Type B pancreatic cell (in vitro differentiated cells): ENCODE results near the gene IRGQ. TPM values are rescaled to one million over a fixed set of nuclear protein-coding genes. Genes with fewer than 3 reads are reported as not detected.

ENCODE experiments used
- DNase-seq: peaks from one replicate; pipeline ENCODE4 v3.0.0; 2021; ENCODE audit warnings: mixed read lengths; ENCODE audit not compliant: unreplicated experiment; ENCODE audit errors: extremely low spot score
- H3K27ac Mint-ChIP-seq: 2 replicates; pipeline ENCODE4 v1.8.0; 2021; ENCODE audit warnings: mild to moderate bottlenecking, mixed read lengths
- H3K27me3 Mint-ChIP-seq: 2 replicates; pipeline ENCODE4 v1.8.0; 2021; ENCODE audit warnings: mixed read lengths
- H3K36me3 Mint-ChIP-seq: 2 replicates; pipeline ENCODE4 v1.8.0; 2021; ENCODE audit warnings: mixed read lengths
- H3K4me1 Mint-ChIP-seq: one replicate; pipeline ENCODE4 v1.8.0; 2021; ENCODE audit warnings: mixed read lengths; ENCODE audit not compliant: unreplicated experiment
- H3K4me3 Mint-ChIP-seq: 2 replicates; pipeline ENCODE4 v1.8.0; 2021; ENCODE audit warnings: mild to moderate bottlenecking, mixed read lengths
- H3K9me3 Mint-ChIP-seq: 2 replicates; pipeline ENCODE4 v1.8.0; 2021; ENCODE audit warnings: mixed read lengths
- CTCF ChIP-seq: fragments of 200-600 bp; sonication (generic); conservative IDR thresholded peaks from 2 replicates; pipeline ENCODE4 v1.5.0; 2021; ENCODE audit warnings: antibody characterized with exemption, mild to moderate bottlenecking
- total RNA-seq: library from RNA; stranded (reverse); gene quantifications from 2 replicates; pipeline ENCODE4 v1.2.1, GENCODE V29; 2021; ENCODE audit warnings: low replicate concordance

IRGQ gene
- total RNA-seq, 1 donor from 2014 or later: 41.5 TPM

GRCh38 chr19:43569657-43570056 is 26.3 kb downstream of the IRGQ start:
- Mint-ChIP-seq H3K4me1 (peaks cover 15% of the 10 kb centered on the region), H3K4me3 (no peak overlapping the region), H3K9me3 (no peaks in the 10 kb centered on the region), H3K36me3 (peaks cover 9% of the 10 kb centered on the region), H3K27ac (peak overlapping the region; percentile 43), H3K27me3 (no peaks in the 10 kb centered on the region)
- no peak for TF ChIP-seq CTCF
- DNase-seq: no peak

GRCh38 chr19:43564800-43565199 is 31.1 kb downstream of the IRGQ start:
- Mint-ChIP-seq H3K4me1 (peaks cover 2% of the 10 kb centered on the region), H3K4me3 (no peak overlapping the region), H3K27me3 (no peaks in the 10 kb centered on the region), H3K36me3 (peaks cover 13% of the 10 kb centered on the region), H3K27ac (no peak overlapping the region), H3K9me3 (no peaks in the 10 kb centered on the region)
- no peak for DNase-seq
- no peak for TF ChIP-seq CTCF

- H3K4me1 Mint-ChIP-seq: no peaks in the 10 kb centered on the region
- peaks cover 12% of the 10 kb centered on the region for H3K36me3 Mint-ChIP-seq
- H3K4me3 Mint-ChIP-seq: no peak overlapping the region
- no peaks in the 10 kb centered on the region for H3K27me3 Mint-ChIP-seq
- DNase-seq: no peak
- H3K27ac Mint-ChIP-seq: no peak overlapping the region
- no peaks in the 10 kb centered on the region for H3K9me3 Mint-ChIP-seq
- no peak for TF ChIP-seq CTCF
Observed at GRCh38 chr19:43563816-43564457, 32.0 kb downstream of the IRGQ start.

- no peak for DNase-seq
- H3K9me3 Mint-ChIP-seq: no peaks in the 10 kb centered on the region
- no peaks in the 10 kb centered on the region for H3K27me3 Mint-ChIP-seq
Observed at GRCh38 chr19:43562698-43563241, 33.2 kb downstream of the IRGQ start.

GRCh38 chr19:43562226-43562697 is 33.7 kb downstream of the IRGQ start:
- Mint-ChIP-seq H3K36me3 (peaks cover 12% of the 10 kb centered on the region), H3K27me3 (no peaks in the 10 kb centered on the region), H3K4me3 (no peak overlapping the region), H3K27ac (no peak overlapping the region), H3K9me3 (no peaks in the 10 kb centered on the region), H3K4me1 (no peaks in the 10 kb centered on the region)
- no peak for TF ChIP-seq CTCF
- DNase-seq: no peak

More at GRCh38 chr19:43562698-43563241, 33.2 kb downstream of the IRGQ start:
- H3K4me1 Mint-ChIP-seq: no peaks in the 10 kb centered on the region
- no peak for TF ChIP-seq CTCF
- H3K36me3 Mint-ChIP-seq: peaks cover 12% of the 10 kb centered on the region
- H3K4me3 Mint-ChIP-seq: no peak overlapping the region
- no peak overlapping the region for H3K27ac Mint-ChIP-seq
